Stimulated activated CD4-positive, alpha-beta T cell treated with anti-CD3 and anti-CD28 coated beads, Interleukin-12 subunit alpha, Interleukin-12 subunit beta, amount 100 ng/mL, for 48 hours (primary cell): ENCODE data around the gene REC114.

Source experiments
- DNase-seq, 3 donors: peaks; one replicate each; pipeline ENCODE4 v3.0.0-alpha.2; 2020; ENCODE audit warnings: low read depth in 2 of 3, low spot score in 1 of 3

REC114 gene

DNA sequence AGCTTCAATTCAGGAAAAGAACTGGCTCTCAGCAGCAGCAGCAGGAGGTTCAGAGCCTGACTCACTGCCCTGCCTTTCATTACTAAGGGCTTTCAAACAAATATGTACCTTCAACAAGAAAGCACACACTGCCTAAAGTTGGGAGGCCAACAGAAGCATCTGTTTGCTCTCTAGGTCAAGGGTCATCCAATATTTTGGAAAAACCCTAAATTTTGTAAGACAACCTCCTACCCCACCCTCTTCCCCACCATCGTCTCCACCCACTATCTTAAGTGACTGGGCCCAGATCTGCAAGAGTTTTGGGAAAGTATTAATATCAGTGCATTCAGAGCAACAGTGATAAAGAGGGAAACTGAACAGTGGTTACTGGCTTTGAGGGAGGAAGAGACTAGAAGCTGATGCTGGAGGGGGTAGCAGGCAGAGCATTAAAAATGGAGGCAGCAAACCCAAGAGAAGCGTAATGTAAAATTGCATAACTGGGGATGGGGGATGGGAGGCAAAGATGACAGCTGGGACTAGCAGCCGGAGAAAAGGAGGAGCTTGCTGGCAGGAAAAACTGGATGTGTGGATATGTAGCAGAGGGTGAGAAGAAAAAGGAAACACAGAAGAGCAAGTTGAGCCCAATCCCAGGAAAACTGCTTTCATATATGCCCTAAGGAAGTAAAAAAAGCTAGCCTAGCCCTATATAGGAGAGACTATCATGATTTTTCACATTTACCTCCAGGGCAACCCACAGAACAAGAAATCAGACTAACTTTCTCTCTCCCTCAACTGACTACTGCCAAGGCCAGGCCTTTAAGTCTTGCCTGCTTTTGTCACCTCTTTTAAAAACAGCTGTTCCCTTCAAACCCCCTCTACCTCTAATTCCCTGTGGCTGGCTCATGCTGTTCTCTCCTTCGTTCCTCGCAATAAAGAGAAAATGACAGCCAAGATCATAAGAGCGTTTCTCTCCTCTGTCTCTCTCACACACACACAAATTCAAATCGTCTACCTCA lies 158.8 kb downstream of the REC114 start:
- DNase-seq: no peak

DNA sequence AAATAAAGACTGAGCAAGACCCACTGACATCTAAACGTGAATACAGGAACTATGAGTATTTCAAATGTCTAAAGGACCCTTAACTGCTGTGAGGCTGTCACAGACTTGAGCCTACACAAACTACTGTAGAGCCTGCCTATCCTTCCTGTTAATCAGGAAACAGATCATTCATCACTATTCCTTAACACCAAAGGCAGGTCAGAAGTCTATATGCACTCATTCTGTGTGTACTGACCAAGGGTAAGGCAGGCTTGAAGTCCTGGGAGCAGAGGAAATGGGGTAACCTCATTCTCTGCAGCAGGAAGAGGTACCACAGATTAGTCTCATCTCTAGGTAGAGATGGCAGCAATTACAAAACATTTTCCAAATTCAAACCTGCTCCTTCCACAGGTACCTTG lies 159.5 kb downstream of the REC114 start:
- DNase-seq: no peak

DNA sequence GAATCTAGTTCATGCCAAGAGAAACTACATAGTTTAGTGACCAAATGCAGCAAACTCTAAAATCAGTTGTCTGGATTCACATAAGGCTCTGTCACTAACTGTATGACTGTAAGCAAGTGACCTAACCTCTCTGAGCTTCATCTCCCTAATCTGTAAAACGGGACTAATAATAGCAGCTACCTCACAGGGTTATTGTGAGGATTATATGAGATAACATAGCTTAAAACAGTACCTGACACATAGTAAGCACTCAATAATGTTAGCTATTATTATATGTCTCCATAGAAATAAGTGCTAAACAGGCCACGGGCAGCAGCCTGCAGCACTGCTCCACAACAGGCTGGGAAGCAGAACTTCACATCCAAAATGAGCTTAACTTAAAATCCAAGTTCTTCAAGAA lies 160.0 kb downstream of the REC114 start:
- DNase-seq: no peak

DNA sequence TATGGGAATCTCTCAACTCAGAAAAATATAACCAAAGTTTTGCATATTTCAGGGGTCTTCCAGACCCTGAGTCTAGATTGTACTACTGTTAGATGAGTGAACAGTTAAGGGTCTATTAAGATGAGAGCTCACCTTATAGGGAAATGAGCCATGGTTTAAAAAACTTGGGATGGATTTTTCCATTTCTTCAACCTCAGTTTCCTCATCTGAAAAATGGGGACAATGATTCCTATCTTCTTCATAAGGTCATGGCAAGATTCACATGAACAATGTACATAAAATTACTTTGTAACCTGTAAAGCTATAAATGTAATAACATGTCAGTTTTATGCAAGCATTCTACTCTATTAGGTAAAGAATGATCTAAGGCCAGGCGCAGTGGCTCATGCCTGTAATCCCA lies 161.5 kb downstream of the REC114 start:
- DNase-seq: no peak

DNA sequence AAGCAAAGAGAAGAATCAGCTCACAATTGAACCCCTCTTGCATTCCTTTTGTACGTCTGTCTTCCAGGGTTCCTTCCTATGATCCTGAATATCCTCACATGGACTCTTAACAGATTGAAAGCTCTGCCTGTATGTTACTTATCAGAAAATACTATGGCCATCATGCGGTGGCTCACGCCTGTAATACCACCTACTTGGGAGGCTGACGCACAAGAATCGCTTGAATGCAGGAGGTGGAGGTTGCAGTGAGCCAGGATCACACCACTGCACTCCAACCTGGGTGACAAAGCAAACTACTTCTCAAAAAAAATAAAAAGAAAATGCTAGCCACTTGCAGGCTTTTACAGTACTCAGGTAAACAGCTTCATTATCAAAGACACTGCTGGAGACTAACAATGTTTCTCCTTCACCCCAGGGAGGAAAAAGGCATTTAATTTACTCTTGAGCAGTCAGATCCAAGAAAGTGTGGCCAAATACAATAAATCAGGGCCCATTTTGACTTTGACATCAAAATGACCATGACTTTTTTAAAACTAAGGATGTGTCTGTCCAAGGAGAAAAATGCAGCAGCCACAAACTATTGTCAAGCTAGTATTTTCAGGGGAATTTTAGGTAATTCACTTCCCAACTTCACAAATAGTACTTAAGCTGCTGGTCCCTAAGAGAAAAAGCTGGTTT lies 162.9 kb downstream of the REC114 start:
- no peak for DNase-seq

DNA sequence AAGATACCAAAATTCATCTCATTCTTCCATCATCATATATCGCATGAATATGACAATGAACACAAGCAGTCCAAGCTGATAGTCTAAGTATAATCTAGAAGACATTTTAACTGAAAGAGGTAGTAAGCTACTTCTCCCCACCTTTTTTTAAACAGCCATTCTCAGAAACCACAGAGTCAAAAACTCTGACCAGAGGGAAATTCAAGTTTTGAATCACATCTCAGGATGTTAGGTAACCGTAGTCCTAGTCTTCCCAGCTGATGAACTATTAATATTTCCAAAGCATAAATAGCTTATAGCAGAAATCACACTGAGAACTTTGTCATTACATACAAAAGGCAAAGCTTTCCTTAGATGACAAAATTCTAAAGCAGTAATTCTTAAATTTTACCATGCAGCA lies 164.4 kb downstream of the REC114 start:
- no peak for DNase-seq

DNA sequence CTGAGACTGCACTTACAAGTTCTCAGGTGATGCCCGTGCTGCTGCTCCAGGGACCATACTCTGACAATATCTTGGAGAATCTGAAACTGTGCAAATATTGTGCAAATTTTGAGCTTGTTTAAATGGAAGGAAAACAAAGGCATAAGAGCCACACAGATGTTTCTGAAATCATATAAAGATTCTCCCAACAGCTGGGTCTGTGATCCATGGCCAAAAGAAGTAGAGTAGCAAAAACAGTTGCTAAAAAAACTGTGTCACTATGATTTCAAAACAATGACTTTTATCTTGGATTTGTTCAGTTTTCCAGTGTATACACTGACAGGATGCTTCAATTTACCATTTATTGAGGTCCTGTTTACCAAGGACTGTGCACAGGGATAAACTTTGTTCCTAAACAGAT lies 164.9 kb downstream of the REC114 start:
- no peak for DNase-seq

DNA sequence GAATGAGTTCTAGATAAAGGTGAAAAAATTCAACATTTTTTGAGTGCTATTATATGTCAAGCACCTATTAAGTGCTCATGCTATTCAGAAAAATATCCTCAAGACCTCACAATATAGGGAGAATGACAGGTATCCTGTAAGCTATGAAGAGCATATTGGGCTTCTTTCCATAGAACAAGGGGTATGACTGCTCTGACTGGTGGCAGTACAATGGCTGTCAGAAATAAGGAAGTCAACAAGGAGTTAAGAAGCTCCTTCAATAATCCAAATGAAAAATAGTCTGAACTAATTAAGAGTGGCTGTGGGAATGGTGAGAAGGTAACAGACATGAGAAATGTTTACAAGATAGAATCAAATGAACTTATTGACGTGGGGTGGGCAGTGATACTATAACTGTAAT lies 165.5 kb downstream of the REC114 start:
- DNase-seq: no peak

DNA sequence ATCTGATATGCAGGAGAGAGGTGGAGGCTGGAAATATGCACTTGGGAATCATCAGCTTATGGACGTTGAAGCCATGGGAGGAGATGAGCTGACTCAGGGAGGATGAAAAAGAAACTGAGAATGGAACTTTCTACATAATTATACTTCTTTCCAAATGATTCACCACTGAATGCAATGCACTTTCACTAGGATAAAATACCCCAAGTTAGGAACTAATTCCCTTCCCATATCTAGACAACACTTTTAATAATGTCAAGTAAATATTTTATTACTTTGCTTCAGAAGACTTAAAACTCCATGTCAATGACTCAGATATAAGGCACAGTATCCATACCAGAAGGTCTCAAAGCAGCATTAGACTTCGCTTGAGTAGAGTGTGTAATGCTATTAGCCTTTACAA lies 166.0 kb downstream of the REC114 start:
- DNase-seq: no peak
